Fibroblast of upper back skin (primary cell): ENCODE data around the gene MYO1A.

Source experiments
- DNase-seq: peaks from one replicate; pipeline ENCODE4 v3.0.0-alpha.2; 2013

Gene MYO1A

GRCh38 chr12:57049890-57050289, at the start of gene MYO1A:
Gene MYO1A (minus strand): TSS chr12:57050129. CDS start chr12:57048323, 1,806 bp downstream.
- DNase-seq, result no peak

- no peak for DNase-seq
These were observed 49.3 kb upstream of the MYO1A start for GRCh38 chr12:57099047-57099714.

- no peak for DNase-seq
These were observed 48.6 kb upstream of the MYO1A start for GRCh38 chr12:57098546-57098945.

GRCh38 chr12:57097554-57097835, 47.6 kb upstream of the MYO1A start:
- no peak for DNase-seq

GRCh38 chr12:57096748-57097553, 47.0 kb upstream of the MYO1A start:
- DNase-seq, result no peak

GRCh38 chr12:57096099-57096572, 46.2 kb upstream of the MYO1A start:
- DNase-seq, result no peak

- no peak for DNase-seq
These were observed 45.5 kb upstream of the MYO1A start for GRCh38 chr12:57095440-57095839.

- DNase-seq, result no peak
These were observed 44.6 kb upstream of the MYO1A start for GRCh38 chr12:57094208-57095160.

- peak; percentile 85 for DNase-seq
These were observed 43.7 kb upstream of the MYO1A start for GRCh38 chr12:57093415-57094207.

- no peak for DNase-seq
These were observed 43.0 kb upstream of the MYO1A start for GRCh38 chr12:57092876-57093414.

- DNase-seq, result no peak
These were observed 42.6 kb upstream of the MYO1A start for GRCh38 chr12:57092529-57092862.

- no peak for DNase-seq
These were observed 42.0 kb upstream of the MYO1A start for GRCh38 chr12:57091638-57092528.

GRCh38 chr12:57090924-57091637, 41.2 kb upstream of the MYO1A start:
- no peak for DNase-seq

GRCh38 chr12:57090490-57090889, 40.6 kb upstream of the MYO1A start:
- DNase-seq, result no peak

- DNase-seq, result peak; percentile 61
These were observed 39.6 kb upstream of the MYO1A start for GRCh38 chr12:57089271-57090245.

- peak; percentile 96 for DNase-seq
These were observed 38.7 kb upstream of the MYO1A start, which contains the start of gene NAB2 for GRCh38 chr12:57088354-57089270. Gene NAB2 (plus strand): TSS chr12:57089114. CDS start chr12:57089272, 158 bp downstream.

GRCh38 chr12:57087691-57088353, 37.9 kb upstream of the MYO1A start:
- peak; percentile 98 for DNase-seq
